H9 (cell line): ENCODE data around the gene PDZRN4. TPM values are rescaled to one million over a fixed set of nuclear protein-coding genes. Genes with fewer than 3 reads are reported as not detected.

Source experiments
- DNase-seq: peaks from one replicate; pipeline ENCODE4 v3.0.0-alpha.2; 2017
- H2AFZ ChIP-seq: one replicate; pipeline ENCODE4 v1.6.1; 2013; ENCODE audit warnings: mild to moderate bottlenecking, low read length, control low read depth, moderate library complexity
- H2AK5ac ChIP-seq: 2 replicates; pipeline ENCODE4 v1.6.1; 2013; ENCODE audit warnings: low read length, control low read depth, mixed read lengths; ENCODE audit not compliant: insufficient read length
- H2BK120ac ChIP-seq: one replicate; pipeline ENCODE4 v1.6.1; 2013; ENCODE audit warnings: low read depth, mild to moderate bottlenecking, low read length, control low read depth, inconsistent platforms; ENCODE audit not compliant: poor library complexity, severe bottlenecking
- H2BK12ac ChIP-seq: 2 replicates; pipeline ENCODE4 v1.6.1; 2013; ENCODE audit warnings: low read length, control low read depth, mixed read lengths, low read depth; ENCODE audit not compliant: insufficient read length
- H2BK15ac ChIP-seq: 2 replicates; pipeline ENCODE4 v1.6.1; 2013; ENCODE audit warnings: low read depth, low read length, control low read depth
- H2BK20ac ChIP-seq: one replicate; pipeline ENCODE4 v1.6.1; 2013; ENCODE audit warnings: low read depth, mild to moderate bottlenecking, low read length, control low read depth, inconsistent platforms; ENCODE audit not compliant: poor library complexity, severe bottlenecking
- H2BK5ac ChIP-seq: 2 replicates; pipeline ENCODE4 v1.6.1; 2013; ENCODE audit warnings: low read length, control low read depth, mixed read lengths; ENCODE audit not compliant: insufficient read length
- H3K14ac ChIP-seq: 2 replicates; pipeline ENCODE4 v1.6.1; 2013; ENCODE audit warnings: low read length, control low read depth; ENCODE audit not compliant: insufficient read depth
- H3K18ac ChIP-seq: 2 replicates; pipeline ENCODE4 v1.6.1; 2013; ENCODE audit warnings: low read depth, mild to moderate bottlenecking, mixed read lengths, low read length, control low read depth; ENCODE audit not compliant: insufficient read length
- H3K23ac ChIP-seq: 2 replicates; pipeline ENCODE4 v1.6.1; 2013; ENCODE audit warnings: low read length, control low read depth, mixed read lengths, low read depth; ENCODE audit not compliant: insufficient read length
- H3K23me2 ChIP-seq: 2 replicates; pipeline ENCODE4 v1.6.1; 2013; ENCODE audit warnings: low read depth, mild to moderate bottlenecking, mixed read lengths, low read length, control low read depth; ENCODE audit not compliant: insufficient read length, poor library complexity, severe bottlenecking
- H3K27ac ChIP-seq: 2 replicates; pipeline ENCODE4 v1.5.1; 2013; ENCODE audit warnings: low read length, control low read depth, mixed read lengths, low read depth; ENCODE audit not compliant: insufficient read length
- H3K27me3 ChIP-seq: 2 replicates; pipeline ENCODE4 v1.6.1; 2013; ENCODE audit warnings: low read length, control low read depth, inconsistent platforms; ENCODE audit not compliant: insufficient read depth
- H3K4ac ChIP-seq: 2 replicates; pipeline ENCODE4 v1.6.1; 2013; ENCODE audit warnings: low read depth, mild to moderate bottlenecking, control low read depth, inconsistent platforms, low read length, moderate library complexity
- H3K4me1 ChIP-seq: 2 replicates; pipeline ENCODE4 v1.6.1; 2013; ENCODE audit warnings: low read length, control low read depth, inconsistent platforms; ENCODE audit not compliant: insufficient read depth
- H3K4me2 ChIP-seq: 2 replicates; pipeline ENCODE4 v1.6.1; 2013; ENCODE audit warnings: low read length, control low read depth, mixed read lengths; ENCODE audit not compliant: insufficient read length, insufficient read depth
- H3K56ac ChIP-seq: 2 replicates; pipeline ENCODE4 v1.6.1; 2013; ENCODE audit warnings: low read depth, mild to moderate bottlenecking, mixed read lengths, low read length, control low read depth; ENCODE audit not compliant: insufficient read length
- H3K79me1 ChIP-seq: 2 replicates; pipeline ENCODE4 v1.6.1; 2013; ENCODE audit warnings: low read depth, mild to moderate bottlenecking, moderate library complexity, low read length, control low read depth, inconsistent platforms; ENCODE audit not compliant: insufficient read depth, poor library complexity, severe bottlenecking
- H3K79me2 ChIP-seq: 2 replicates; pipeline ENCODE4 v1.6.1; 2013; ENCODE audit warnings: low read length, control low read depth, inconsistent platforms; ENCODE audit not compliant: insufficient read depth
- H3K9ac ChIP-seq: 2 replicates; pipeline ENCODE4 v1.6.1; 2013; ENCODE audit warnings: low read length, control low read depth, mixed read lengths; ENCODE audit not compliant: insufficient read length; ENCODE audit errors: extremely low read depth
- H3K9me3 ChIP-seq: one replicate; pipeline ENCODE4 v1.6.1; 2013; ENCODE audit warnings: low read depth, low read length, inconsistent platforms; ENCODE audit not compliant: control insufficient read depth
- H3T11ph ChIP-seq: one replicate; pipeline ENCODE4 v1.6.1; 2013; ENCODE audit warnings: mild to moderate bottlenecking, low read length, control low read depth, inconsistent platforms
- H4K20me1 ChIP-seq: one replicate; pipeline ENCODE4 v1.6.1; 2013; ENCODE audit not compliant: control insufficient read depth, insufficient read length, insufficient read depth
- H4K5ac ChIP-seq: 2 replicates; pipeline ENCODE4 v1.6.1; 2013; ENCODE audit warnings: low read depth, mild to moderate bottlenecking, mixed read lengths, low read length, control low read depth; ENCODE audit not compliant: insufficient read length
- H4K8ac ChIP-seq: replicated peaks from 2 replicates; pipeline ENCODE4 v1.6.1; 2013; ENCODE audit warnings: low read length, control low read depth, mixed read lengths, low read depth; ENCODE audit not compliant: insufficient read length
- H4K91ac ChIP-seq: 2 replicates; pipeline ENCODE4 v1.6.1; 2013; ENCODE audit warnings: low read depth, mild to moderate bottlenecking, moderate library complexity, mixed read lengths, low read length, control low read depth; ENCODE audit not compliant: insufficient read length
- H3K27ac Mint-ChIP-seq, 3 experiments: 2 replicates in 2 of 3; 3 replicates in 1 of 3; pipeline ENCODE4 v1.8.0; 2020 to 2021; ENCODE audit warnings: mixed read lengths in 3 of 3, mild to moderate bottlenecking in 1 of 3, moderate library complexity in 1 of 3
- H3K27me3 Mint-ChIP-seq: 2 replicates; pipeline ENCODE4 v1.8.0; 2021; ENCODE audit warnings: low read depth, mild to moderate bottlenecking, moderate library complexity, mixed read lengths
- H3K36me3 Mint-ChIP-seq, 3 experiments: 2 replicates in 2 of 3; 3 replicates in 1 of 3; pipeline ENCODE4 v1.8.0; 2020 to 2021; ENCODE audit warnings: low read depth in 3 of 3, mixed read lengths in 3 of 3; ENCODE audit not compliant: insufficient read depth in 1 of 3
- H3K4me1 Mint-ChIP-seq, 2 experiments: 2 replicates each; pipeline ENCODE4 v1.8.0; 2020; ENCODE audit warnings: mixed read lengths in 2 of 2
- H3K4me3 Mint-ChIP-seq, 2 experiments: 2 replicates in 1 of 2; 3 replicates in 1 of 2; pipeline ENCODE4 v1.8.0; 2020 to 2021; ENCODE audit warnings: mild to moderate bottlenecking in 2 of 2, mixed read lengths in 2 of 2, moderate library complexity in 1 of 2
- H3K9me3 Mint-ChIP-seq, 2 experiments: 2 replicates in 1 of 2; 3 replicates in 1 of 2; pipeline ENCODE4 v1.8.0; 2020; ENCODE audit warnings: mild to moderate bottlenecking in 2 of 2, mixed read lengths in 2 of 2, moderate library complexity in 1 of 2
- CTCF ChIP-seq: fragments of 200-600 bp; sonication (generic); conservative IDR thresholded peaks from 3 replicates; pipeline ENCODE4 v1.8.0; 2021; ENCODE audit warnings: antibody characterized with exemption, mild to moderate bottlenecking
- WGBS: extraction: QIAGEN DNeasy Blood & Tissue Kit; methylation state at CpG from one replicate; pipeline ENCODE4 v1.1.7; 2013; ENCODE audit warnings: missing lambda C conversion rate, low lambda C conversion rate, mixed read lengths; ENCODE audit not compliant: insufficient read length; ENCODE audit errors: extremely low coverage; 5-methylcytosine and 5-hydroxymethylcytosine counted together
- total RNA-seq: library from RNA; stranded (reverse); gene quantifications from 2 replicates; pipeline ENCODE4 v1.2.1, GENCODE V29; 2021

Gene PDZRN4
- total RNA-seq, 1 experiment from 2014 or later = not detected

DNA sequence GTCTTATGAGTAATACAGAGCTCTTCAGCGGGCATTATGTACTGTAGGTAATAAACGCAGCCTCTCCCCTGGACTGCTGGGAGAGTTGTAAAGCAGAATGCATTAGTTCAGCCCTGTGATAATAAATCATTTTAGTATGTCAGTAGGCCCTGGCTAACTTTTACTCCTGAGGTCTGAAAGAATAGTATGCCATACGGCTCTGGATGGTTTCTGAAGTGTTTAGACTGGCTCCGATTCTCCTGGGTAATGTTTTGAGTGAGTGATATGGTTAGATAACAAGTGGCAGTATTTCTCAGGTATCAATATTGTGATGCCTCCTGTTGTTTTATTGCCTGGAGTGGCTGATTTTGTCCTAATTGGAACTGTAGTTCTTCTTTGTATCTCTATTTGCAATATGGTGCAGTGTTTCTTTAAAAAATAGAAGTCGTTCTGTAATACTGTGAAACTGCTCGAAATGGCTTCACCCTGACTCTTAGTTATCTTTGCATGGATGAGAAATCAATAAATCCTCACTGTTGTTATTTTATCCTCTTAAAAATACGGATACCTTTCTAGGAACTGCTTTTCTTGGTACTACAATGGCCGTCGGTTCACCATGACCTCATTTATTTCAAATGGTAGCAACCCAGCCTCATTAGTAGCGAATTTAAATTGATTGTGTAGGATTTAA is 100.2 kb downstream of the PDZRN4 start:
- no peak overlapping the region for H3K4ac ChIP-seq
- no peak overlapping the region for H2AFZ ChIP-seq
- H3K14ac ChIP-seq = no peak overlapping the region
- no peak overlapping the region for H3K27ac ChIP-seq
- H4K20me1 ChIP-seq = no peaks in the 10 kb centered on the region
- DNase-seq = no peak
- H3K27me3 Mint-ChIP-seq = no peaks in the 10 kb centered on the region
- no peaks in the 10 kb centered on the region for H3K4me1 Mint-ChIP-seq
- H3K56ac ChIP-seq = no peak overlapping the region
- H3K36me3 Mint-ChIP-seq = no peaks in the 10 kb centered on the region
- H3K79me2 ChIP-seq = no peaks in the 10 kb centered on the region
- H3K9me3 ChIP-seq = no peaks in the 10 kb centered on the region
- no peak overlapping the region for H4K5ac ChIP-seq
- H2BK20ac ChIP-seq = no peak overlapping the region
- no peak overlapping the region for H3T11ph ChIP-seq
- H3K23me2 ChIP-seq = no peaks in the 10 kb centered on the region
- H3K9ac ChIP-seq = no peak overlapping the region
- H3K18ac ChIP-seq = no peak overlapping the region
- H3K4me2 ChIP-seq = no peak overlapping the region
- H3K23ac ChIP-seq = no peak overlapping the region
- H2BK15ac ChIP-seq = no peak overlapping the region
- no peaks in the 10 kb centered on the region for H3K27me3 ChIP-seq
- no peak overlapping the region for H2BK120ac ChIP-seq
- H4K91ac ChIP-seq = no peak overlapping the region
- H3K79me1 ChIP-seq = no peaks in the 10 kb centered on the region
- TF ChIP-seq CTCF = no peak
- WGBS = no CpG with 5 or more reads among the region's 10 CpGs
- no peaks in the 10 kb centered on the region for H3K4me1 ChIP-seq
- H2BK5ac ChIP-seq = no peak overlapping the region
- no peak overlapping the region for H3K27ac Mint-ChIP-seq
- H3K4me3 Mint-ChIP-seq = no peak overlapping the region
- H3K9me3 Mint-ChIP-seq = no peaks in the 10 kb centered on the region; a peak in 1 of 5 replicates
- no peak overlapping the region for H2AK5ac ChIP-seq
- no peak overlapping the region for H4K8ac ChIP-seq
- no peak overlapping the region for H2BK12ac ChIP-seq
